ENCODE data around the gene ARL2BP.

The ARL2BP gene

DNA sequence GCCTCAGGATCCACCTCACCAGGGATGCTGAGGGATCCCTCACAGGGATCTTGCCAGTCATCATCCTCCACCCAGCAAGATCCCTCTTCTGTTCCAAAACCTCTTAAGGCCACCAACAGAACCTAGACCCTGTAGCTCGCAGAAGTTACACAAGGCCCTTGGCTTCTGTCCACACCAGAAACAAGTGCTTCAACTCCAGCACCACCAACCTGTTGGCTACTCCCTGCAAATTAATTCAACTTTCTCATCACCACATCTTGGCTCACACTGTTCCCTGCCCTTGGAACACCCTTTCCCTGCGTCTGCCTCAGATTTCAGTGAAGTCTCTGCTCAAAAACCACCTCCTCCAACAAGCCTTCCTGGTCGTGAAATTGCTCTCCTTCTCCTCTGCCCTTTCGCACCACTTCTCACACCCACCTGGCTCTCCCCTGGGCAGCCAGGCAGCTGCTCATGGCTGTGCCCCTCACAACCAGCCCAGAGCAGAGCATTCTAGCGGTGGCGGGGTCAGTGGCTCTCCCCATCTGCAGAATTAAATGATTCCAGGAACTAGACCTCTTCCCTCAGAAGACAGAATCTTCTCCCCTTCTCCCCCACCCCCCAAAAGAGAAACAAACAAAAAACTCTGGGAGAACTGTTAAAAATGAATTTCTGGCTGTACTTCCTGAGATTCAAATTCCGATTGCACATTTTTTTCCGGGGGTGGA, 37.6 kb downstream of the ARL2BP start:
- no peak for FAIRE-seq
- no peak for DNase-seq (ENCODE audit: low spot score)

DNA sequence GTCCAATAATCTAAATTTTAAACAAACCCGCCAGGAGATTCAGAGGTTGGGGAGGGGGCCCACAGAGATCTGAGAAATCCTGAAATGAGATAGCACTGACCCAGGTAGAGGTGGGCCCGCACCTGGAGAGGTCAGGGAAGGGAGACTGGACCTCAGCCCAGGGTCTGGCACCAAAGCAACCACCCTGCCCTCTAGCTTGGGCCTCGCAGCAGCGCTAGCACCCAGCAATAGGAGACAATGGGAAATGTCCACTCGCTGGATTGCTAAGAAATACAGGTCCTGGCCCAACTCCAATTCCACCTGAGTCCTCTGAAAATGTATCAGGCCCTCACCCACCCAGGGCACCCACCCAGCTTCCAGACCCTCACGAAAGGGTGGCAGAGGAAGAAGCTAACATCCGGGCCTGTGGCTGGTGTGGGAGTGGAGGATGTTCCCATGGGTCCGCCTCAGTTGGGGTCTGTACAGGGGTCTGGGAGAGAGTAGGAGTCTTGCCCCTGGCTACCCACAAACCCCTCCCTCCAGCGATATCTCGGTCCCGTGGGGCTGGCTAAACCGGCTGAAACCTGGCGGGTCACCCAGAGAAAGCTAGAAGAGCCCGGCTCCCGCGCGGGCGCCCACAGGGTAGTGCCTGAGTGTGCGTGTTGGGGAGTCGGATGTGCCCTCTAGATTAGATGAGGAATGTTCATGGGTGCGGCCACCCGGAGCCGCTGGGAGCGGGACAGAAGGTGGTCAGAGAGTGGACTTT, 38.3 kb downstream of the ARL2BP start:
- FAIRE-seq (no peak), DNase-seq (ENCODE audit: low spot score) (no peak)

DNA sequence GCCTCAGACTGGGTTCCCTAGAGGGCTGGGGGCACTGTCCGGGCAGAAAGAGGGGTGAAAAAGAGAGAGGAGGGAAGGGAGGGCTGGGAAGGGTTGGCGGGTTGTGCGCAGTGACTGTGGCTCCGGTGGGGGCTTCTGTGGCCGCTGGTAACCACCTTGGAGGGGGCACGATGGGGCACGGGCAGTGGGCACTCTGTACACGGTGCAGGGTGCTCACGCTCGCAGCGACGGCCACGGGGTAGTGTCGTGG, 38.8 kb downstream of the ARL2BP start:
- no peak for FAIRE-seq
- no peak for DNase-seq (ENCODE audit: low spot score)

DNA sequence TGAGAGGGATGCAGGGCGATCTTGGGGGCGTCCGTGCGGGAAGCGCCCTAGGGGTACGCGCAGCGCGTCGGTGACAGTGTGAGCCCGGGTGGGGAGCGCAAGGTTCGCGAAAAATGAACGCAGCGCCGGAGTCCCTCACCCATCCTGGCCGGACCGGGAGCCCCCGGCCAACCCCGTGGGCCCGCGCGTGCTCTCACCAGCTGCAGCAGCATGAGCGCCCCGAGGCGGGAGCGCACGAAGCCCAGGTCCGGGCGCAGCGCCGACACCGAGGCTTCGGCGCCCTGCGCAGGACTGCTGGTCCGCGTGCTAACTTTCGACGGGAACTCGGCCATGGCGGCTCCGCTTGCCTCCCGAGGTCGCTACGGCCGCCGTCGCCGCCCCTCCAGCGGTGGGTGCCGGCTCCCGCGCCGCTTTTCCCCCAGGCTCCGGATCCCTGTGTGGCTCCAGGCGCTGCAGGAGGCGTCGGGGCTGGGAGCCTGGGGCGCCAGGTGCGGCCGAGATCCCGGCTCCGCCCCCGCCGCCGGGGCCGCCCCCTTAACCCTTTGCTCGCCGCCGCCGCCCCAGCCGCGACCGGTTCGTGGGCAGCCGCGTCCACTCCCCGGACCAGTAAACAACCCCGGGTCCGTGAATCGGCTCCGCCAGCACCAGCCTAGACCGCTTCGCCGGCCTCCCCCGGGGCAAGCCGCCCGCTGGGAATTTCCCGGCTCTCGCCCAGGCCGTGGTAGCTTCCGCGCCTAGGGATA, 39.3 kb downstream of the ARL2BP start, which contains the start of gene PLLP:
TSS of gene PLLP (minus strand) at position 464 of the 743 bp plus-strand sequence. CDS start at position 332, 132 bp downstream.
- peak; percentile 11 for DNase-seq (ENCODE audit: low spot score)
- FAIRE-seq = no peak

DNA sequence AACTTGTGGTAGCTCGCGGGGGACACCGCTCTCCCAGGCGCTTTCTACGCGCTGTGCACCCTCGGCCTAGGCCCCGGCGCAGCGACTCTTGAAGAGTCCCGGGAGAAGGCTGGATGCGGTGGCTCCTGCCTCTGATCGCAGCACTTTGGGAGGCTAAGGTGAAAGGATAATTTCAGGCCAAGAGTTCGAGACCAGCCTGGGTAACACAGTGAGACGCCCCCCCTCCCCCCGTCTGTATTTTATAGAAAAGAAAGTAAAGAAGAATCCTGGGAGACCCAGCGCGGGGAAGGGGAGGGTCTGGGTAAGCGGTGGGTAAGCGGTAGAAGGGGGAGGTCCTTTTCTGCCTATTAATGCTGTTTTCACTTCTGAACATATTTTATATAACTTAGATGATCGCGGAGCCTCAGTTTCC, 39.9 kb downstream of the ARL2BP start:
- DNase-seq (ENCODE audit: low spot score) = no peak

DNA sequence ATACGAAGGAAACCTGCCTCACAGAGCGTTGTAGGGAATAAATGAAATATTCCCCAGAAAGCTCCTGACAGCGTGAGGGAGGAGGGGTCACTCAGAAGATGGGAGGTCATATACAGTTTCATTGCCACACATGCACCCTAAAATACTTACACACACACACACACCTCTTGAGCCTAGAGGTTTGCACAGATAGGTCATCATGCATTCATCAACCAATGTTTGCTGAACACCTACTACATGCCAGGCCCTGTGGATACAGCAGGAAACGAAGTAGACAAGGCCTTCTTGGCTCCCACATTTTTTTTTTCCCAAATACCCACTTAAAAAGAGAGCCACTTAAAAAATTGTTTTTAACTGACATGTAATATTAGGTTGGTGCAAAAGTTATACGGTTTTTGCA, 40.3 kb downstream of the ARL2BP start:
- no peak for DNase-seq (ENCODE audit: low spot score)
- FAIRE-seq = no peak

More for the DNA sequence above, 39.9 kb downstream of the ARL2BP start:
- no peak for FAIRE-seq

DNA sequence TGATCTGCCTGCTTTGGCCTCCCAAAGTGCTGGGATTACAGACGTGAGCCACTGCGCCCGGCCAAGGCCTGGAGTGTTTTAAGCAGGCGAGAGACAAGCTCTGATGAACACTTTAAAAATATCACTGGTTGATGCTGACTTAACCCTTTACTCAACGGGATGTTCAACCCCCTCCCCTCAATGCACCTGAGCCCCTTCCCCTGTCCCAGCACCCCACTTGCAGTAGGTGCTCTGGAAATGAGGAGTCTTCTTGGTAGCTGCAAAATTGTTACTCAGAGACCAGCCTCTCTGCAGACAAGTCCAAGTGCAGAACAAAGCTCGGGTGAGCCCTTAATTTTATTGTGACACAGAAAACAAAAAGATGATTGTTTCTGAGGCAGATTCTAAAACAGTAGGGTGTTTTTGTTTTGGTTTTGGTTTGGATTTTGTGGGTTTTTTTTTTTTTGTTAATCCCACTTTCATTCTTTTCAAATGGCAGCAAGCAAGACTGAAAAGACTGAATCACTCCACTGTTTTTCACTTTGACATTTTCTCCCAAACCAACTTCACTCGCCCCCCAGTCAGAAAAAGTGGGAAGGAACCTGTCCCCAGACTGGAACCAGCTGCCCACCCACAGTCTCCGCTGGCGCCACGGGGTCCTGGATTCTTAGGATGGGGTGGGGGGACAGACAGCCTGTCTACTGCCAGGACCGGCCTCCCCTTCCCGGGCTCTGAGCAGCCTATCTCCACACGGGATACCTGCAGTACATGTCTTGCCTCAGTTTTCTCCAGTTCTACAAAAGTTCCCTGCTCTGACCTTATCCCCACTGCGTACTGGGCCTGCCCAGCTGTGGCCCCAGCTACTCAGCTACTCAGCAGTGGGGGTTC, 44.6 kb downstream of the ARL2BP start:
- no peak for DNase-seq (ENCODE audit: low spot score)
- FAIRE-seq = no peak

DNA sequence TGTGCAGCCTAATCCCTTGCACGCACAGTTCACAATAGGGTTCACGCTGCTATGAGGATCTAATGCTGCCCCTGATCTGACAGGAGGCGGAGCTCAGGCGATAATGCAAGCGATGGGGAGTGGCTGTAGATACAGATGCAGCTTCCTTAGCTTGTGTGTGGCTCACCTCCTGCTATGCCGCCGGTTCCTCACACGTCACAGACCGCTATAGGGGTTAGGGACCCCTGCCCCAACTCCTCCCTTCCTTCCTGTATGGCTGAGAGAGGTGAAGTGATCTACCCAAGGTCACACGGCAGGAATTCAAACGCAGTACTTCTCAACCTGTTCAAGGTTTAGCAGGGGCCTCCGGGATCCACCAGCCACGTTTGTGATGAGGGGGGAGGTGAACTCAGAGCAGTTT, 52.8 kb downstream of the ARL2BP start:
- no peak for DNase-seq (ENCODE audit: low spot score)

DNA sequence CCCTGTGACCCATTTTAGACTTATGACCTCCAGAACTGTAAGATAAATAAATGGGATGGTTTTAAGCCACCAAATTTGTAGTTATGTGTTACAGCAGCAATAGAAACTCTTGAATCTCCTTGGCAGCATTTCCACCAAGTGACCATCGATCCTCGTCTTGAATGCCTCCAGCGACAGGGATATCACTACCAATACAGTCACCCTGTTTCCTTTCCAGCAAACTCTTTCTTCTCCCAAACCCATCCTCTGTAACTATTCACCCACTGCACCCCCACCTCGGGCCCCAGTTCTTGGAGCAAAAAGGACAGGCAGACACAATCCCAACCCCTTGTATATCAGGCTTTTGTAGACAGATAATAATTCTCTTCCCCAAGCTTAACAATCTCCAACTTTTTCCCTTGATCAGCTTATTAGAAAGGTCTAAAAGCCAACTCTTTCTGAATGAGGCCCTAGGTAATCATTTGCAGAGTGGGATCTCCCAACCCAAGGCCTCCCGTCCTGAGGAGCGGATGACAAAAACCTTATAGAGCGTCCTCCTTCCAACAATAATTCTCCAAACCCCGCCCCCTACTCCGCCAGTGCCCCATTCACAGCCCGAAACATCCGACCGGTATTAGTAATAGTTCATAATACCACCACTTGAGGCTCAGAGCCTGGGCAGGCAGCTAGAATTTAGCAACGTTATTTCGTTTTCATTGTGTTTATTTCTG, 54.1 kb downstream of the ARL2BP start:
- DNase-seq (ENCODE audit: low spot score) (peak; percentile 76), FAIRE-seq (no peak)

More for the DNA sequence above, 52.8 kb downstream of the ARL2BP start:
- no peak for FAIRE-seq

DNA sequence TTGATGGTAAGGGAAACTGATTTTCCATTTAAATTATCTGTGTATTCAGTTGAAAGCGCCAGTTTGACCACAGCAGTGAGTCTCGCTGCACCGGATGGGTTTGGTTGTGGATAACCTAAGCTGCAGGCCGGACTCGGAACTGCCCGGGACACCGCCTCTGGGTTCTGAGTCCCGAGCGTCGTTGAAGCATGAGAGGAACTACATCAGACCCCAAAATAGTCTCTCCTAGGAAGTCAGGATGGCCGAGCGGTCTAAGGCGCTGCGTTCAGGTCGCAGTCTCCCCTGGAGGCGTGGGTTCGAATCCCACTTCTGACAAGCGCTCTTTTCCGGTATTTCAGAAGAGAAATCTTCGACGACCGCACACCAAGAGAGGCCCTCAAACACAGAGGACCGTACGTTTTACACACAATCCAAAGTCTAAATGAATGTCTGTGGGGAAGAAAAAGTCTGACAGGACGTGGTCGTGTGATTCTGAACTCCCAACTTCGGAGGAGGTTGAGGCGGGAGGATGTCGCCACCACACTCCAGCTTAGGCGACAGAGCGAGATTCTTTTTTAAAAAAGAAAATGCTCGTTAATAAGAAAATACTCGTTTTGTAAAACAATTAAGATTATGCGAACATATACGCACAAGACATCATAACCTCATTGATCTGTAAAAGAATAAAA, 54.8 kb downstream of the ARL2BP start:
- FAIRE-seq (peak; percentile 78), DNase-seq (ENCODE audit: low spot score) (peak; percentile 99)

DNA sequence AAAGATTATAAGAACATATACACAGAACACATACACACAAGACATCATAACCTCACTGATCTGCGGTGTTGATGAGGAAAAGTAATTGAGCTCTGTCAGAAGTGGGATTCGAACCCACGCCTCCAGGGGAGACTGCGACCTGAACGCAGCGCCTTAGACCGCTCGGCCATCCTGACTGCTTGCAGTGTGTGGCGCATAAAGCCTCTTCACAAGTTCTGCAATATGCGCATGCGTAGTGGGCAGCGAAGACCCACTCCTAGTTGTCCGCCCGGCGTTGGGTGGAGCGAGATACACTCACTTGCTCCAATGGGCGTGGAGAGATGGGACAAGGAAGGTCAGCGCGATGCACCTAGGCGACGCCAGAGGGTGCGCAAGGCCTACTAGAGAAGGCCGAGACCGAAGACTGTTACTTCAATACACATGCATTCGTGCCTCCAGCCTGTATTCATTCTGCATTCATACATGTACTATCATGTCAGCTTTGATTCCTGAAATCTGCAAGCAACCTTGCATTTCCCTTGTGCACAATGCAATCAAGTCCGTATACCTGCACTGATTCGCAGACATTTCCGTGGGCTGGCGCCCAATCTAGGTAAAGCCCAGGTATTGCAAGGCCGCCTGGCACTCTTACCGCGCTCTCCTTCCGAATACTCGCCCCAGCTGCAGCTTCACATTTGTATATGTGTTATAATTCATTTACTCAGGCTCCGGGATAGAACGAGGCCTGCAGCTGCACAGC, 55.5 kb downstream of the ARL2BP start:
- peak; percentile 99 for DNase-seq (ENCODE audit: low spot score)
- FAIRE-seq = peak; percentile 77

DNA sequence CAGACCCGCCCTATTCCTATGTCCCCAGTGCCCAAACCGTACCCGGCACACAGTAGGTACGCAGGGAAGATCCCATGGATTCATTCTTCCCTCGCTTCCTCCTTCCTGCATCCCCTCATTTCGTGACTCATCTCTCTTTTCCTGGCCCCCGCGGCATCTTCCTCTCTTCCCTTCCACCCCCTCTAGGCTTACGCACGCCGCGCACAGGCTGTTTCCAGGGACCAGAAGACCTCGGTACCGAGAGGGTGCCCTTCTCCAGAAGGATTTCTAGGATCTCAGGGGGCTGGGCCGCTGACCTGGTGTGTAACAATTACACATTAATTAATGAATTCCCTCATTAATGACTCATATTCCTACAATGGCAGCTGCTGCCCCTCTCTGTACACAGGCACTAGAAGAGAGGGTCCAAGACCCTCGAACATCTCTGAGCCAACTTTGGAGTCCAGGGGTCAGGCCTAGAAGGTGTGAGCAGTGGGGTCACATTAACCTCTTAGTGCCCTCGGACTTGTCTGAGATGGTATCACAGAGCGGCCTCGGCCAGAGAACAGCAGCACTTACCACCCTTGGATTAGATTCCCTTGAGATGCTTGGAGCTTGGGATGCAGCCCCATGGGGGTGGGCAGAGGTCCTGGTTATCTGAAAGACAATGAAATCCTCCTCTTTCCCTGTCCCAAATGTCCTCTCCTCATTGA, 56.2 kb downstream of the ARL2BP start:
- FAIRE-seq (no peak), DNase-seq (ENCODE audit: low spot score) (no peak)
